Melanocyte of skin (primary cell): Measurements from ENCODE around the gene PGAM4. TPM values are rescaled to one million over a fixed set of nuclear protein-coding genes. Genes with fewer than 3 reads are reported as not detected.

Experiments
- total RNA-seq, 2 donors: library from RNA; depleted of rRNA; stranded (reverse); fragments of >200 nt; gene quantifications; 2 replicates each; pipeline ENCODE4 v1.2.3, GENCODE V29; 2012

Gene PGAM4
- not detected for total RNA-seq

DNA sequence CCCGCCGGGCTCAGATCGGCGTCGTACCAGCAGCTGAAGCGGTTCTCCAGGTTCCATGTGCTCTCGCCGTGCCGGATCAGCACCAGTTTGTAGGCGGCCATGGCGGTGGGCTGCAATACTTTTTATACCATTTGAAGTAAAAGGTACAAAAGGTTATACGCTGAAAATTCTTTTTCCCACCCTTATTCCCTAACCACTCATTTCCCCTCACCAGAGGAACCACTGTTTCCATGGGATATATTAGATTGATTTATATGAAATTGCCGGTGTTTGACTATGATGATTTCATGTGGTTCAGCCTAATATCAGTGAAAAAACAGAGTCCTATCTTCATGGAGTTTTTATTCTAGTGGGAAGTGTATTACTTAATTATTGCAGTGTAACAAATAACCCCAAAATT lies at the start of gene PGAM4:
Gene PGAM4, minus strand, starts transcription at position 101 of the 400 bp plus-strand sequence. Its CDS starts 0 bp downstream, at position 101.

Other genes starting within 250 kb of the PGAM4 start
- 10 to 100 TPM; 30.0 to 33.0 TPM for gene ATRX, start 183.4 kb downstream of the PGAM4 start, total RNA-seq
- 10 to 100 TPM; 62.6 to 99.6 TPM for gene MAGT1, start 74.2 kb downstream of the PGAM4 start, total RNA-seq
- gene COX7B, start 70.2 kb downstream of the PGAM4 start, total RNA-seq: 100 to 1,000 TPM; 268 to 331 TPM
- 10 to 100 TPM; 22.4 to 41.0 TPM for gene ATP7A, start 58.9 kb downstream of the PGAM4 start, total RNA-seq
- gene PGK1, start 134.6 kb upstream of the PGAM4 start, total RNA-seq: 100 to 1,000 TPM; 216 to 262 TPM
- gene TAF9B, start 170.0 kb upstream of the PGAM4 start, total RNA-seq: 10 to 100 TPM; 21.0 to 23.1 TPM